Right lobe of liver (tissue), 4 donors: ENCODE results near the gene TAOK1.

Source experiments
- POLR2A ChIP-seq: fragments of 450-650 bp; IDR thresholded peaks from one replicate; pipeline ENCODE4 v1.6.1; 2017; ENCODE audit warnings: antibody characterized with exemption, mild to moderate bottlenecking
- TF ChIP-seq, protein P1 (sequence below), 4 donors: fragments of 200-600 bp in 3 of 4; fragments of 450-650 bp in 1 of 4; IDR thresholded peaks; one replicate each; pipeline versions ENCODE4 v1.5.1 to v1.8.0; 2016 to 2022; ENCODE audit warnings: antibody characterized with exemption in 4 of 4, mild to moderate bottlenecking in 2 of 4
- donor health status: DM: no; HTN: no; CAD: no.
- donor health status: DM: no; HTN: no; CAD: no.
- donor health status: DM: no; HTN: yes; CAD: no.

DNA sequence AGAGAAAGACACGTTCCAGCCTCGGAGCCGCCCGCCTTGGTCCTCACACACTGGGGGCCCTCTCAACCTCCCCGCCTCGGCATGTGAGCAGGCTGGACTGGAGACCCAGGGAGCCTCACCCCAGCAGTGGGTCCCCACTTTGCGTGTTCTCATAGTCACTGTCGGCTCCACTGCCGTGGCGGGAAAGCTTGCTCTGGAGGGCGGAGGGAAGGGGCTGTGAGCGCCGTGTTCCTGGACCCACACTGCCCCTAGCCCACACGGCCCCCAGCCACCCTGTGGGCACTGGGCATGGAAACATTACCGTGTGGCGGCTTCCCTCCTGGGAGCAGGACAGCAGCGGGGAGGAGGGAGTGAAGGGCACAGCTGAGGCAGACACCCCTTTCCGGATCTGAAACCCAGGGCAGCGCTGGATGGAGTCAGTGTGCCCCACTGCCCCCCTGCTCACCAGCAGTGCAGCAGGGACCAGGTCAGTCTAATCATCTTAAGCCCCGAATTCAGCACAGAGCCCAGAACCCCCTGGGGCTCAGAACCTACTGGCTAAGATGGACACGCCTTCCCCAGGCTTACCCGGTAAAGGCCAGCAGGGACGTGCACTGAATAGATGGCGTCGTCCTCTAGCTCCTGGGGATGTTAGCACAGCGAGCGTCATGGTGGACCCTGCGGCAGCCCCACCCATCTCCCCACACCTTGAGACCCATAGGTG, 185.5 kb downstream of the TAOK1 start:
- TF ChIP-seq POLR2A = no peak
- TF ChIP-seq, protein P1, sequence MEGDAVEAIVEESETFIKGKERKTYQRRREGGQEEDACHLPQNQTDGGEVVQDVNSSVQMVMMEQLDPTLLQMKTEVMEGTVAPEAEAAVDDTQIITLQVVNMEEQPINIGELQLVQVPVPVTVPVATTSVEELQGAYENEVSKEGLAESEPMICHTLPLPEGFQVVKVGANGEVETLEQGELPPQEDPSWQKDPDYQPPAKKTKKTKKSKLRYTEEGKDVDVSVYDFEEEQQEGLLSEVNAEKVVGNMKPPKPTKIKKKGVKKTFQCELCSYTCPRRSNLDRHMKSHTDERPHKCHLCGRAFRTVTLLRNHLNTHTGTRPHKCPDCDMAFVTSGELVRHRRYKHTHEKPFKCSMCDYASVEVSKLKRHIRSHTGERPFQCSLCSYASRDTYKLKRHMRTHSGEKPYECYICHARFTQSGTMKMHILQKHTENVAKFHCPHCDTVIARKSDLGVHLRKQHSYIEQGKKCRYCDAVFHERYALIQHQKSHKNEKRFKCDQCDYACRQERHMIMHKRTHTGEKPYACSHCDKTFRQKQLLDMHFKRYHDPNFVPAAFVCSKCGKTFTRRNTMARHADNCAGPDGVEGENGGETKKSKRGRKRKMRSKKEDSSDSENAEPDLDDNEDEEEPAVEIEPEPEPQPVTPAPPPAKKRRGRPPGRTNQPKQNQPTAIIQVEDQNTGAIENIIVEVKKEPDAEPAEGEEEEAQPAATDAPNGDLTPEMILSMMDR (IDR thresholded peaks at IDR 0.05) = no peak
